Breast epithelium (tissue), 3 donors: ENCODE results near the gene ACOT13.

Experiments
- POLR2A ChIP-seq: fragments of 450-650 bp; IDR thresholded peaks from one replicate; pipeline ENCODE4 v1.6.1; 2016; ENCODE audit warnings: antibody characterized with exemption, mild to moderate bottlenecking, moderate library complexity
- POLR2AphosphoS5 ChIP-seq, 3 donors: sonication (generic); formaldehyde crosslinking; IDR thresholded peaks; one replicate each; pipeline ENCODE4 v1.6.1; 2017; ENCODE audit warnings: antibody characterized with exemption in 3 of 3

DNA sequence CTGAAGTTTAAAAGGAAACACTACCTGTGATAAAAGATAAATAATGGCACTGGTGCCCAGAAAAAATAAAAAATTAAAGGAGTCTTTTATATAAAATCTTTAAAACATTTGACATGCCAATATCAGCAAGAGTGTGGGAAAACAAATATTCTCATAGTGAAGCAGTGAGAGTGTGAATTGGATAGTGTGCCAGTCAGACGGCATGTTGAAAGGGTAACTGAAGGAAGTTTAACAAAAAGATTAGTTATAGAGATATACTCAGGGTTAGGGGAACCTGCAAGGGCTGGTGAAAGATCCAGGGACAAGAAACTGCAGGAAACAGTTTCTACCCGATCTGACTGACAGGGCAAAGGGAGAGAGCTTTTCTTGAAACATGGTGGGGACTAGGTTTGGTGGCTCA, 85.6 kb downstream of the ACOT13 start:
- TF ChIP-seq POLR2AphosphoS5 (IDR thresholded peaks at IDR 0.05) (no peak), POLR2A (no peak)
